HL-60 (cell line): Measurements from ENCODE around the gene DNAH5.

Experiments used
- DNase-seq, 2 experiments: peaks; one replicate each; pipeline ENCODE4 v3.0.0-alpha.2; 2010 to 2020; ENCODE audit warnings: low read depth in 1 of 2, low spot score in 1 of 2
- H3K27ac ChIP-seq: fragments of 250-450 bp; sonication (Bioruptor Pico); replicated peaks from 2 replicates; pipeline ENCODE4 v1.5.1; 2020; ENCODE audit warnings: mild to moderate bottlenecking, moderate library complexity
- H3K27me3 ChIP-seq: fragments of 250-450 bp; sonication (Bioruptor Pico); 2 replicates; pipeline ENCODE4 v1.5.1; 2021; ENCODE audit warnings: mild to moderate bottlenecking, moderate library complexity; ENCODE audit not compliant: insufficient read depth, poor library complexity, severe bottlenecking
- H3K4me3 ChIP-seq: replicated peaks from 2 replicates; pipeline ENCODE4 v1.5.1; 2011; ENCODE audit warnings: mild to moderate bottlenecking, control low read depth, low read length; ENCODE audit not compliant: insufficient read depth
- CTCF ChIP-seq: IDR thresholded peaks from one replicate; pipeline ENCODE4 v1.5.1; 2011; ENCODE audit warnings: low read length, control low read depth, inconsistent platforms; ENCODE audit not compliant: insufficient read depth
- GABPA ChIP-seq: IDR thresholded peaks from 2 replicates; pipeline ENCODE4 v1.6.1; 2012; ENCODE audit warnings: low read depth
- POLR2AphosphoS5 ChIP-seq: IDR thresholded peaks from 2 replicates; pipeline ENCODE4 v1.6.1; 2012; ENCODE audit warnings: low read depth
- REST ChIP-seq: IDR thresholded peaks from 2 replicates; pipeline ENCODE4 v1.6.1; 2012; ENCODE audit warnings: low read depth; ENCODE audit not compliant: insufficient replicate concordance
- SPI1 ChIP-seq: IDR thresholded peaks from 2 replicates; pipeline ENCODE4 v1.6.1; 2012; ENCODE audit warnings: low read depth, mild to moderate bottlenecking, borderline replicate concordance

The DNAH5 gene

GRCh38 chr5:13673511-13673910 lies 271.0 kb downstream of the DNAH5 start:
- Histone ChIP-seq H3K27ac (no peak overlapping the region), H3K27me3 (no peaks in the 10 kb centered on the region), H3K4me3 (no peak overlapping the region)
- TF ChIP-seq SPI1 (no peak), POLR2AphosphoS5 (no peak), GABPA (no peak), CTCF (no peak), REST (no peak)
- no peak for DNase-seq

GRCh38 chr5:13664377-13664776 lies 280.1 kb downstream of the DNAH5 start:
- H3K27ac ChIP-seq = no peak overlapping the region

GRCh38 chr5:13662626-13663025 lies 281.9 kb downstream of the DNAH5 start:
- DNase-seq = no peak
- H3K4me3 ChIP-seq = no peak overlapping the region
- TF ChIP-seq CTCF = no peak
- no peak for TF ChIP-seq REST
- no peak for TF ChIP-seq SPI1
- TF ChIP-seq GABPA = no peak
- no peak for TF ChIP-seq POLR2AphosphoS5
- no peak overlapping the region for H3K27ac ChIP-seq
- no peaks in the 10 kb centered on the region for H3K27me3 ChIP-seq

More at GRCh38 chr5:13664377-13664776, 280.1 kb downstream of the DNAH5 start:
- Histone ChIP-seq H3K27me3 (no peaks in the 10 kb centered on the region), H3K4me3 (no peak overlapping the region)
- no peak for DNase-seq
- TF ChIP-seq SPI1 (no peak), POLR2AphosphoS5 (no peak), CTCF (no peak), GABPA (no peak), REST (no peak)
